NOMO-1 treated with dmso at 0.1 percent for 144 hours (cell line): ENCODE results near the gene ZNF385B.
"Not testable (repeated sequence)": the region's sequence is repeated elsewhere in the genome, so short reads cannot be mapped to it uniquely, and the experiment has no call there.

ENCODE experiments used
- DNase-seq: peaks from one replicate; lab custom pipeline; 2025; ENCODE audit not compliant: unreplicated experiment; lab: John Stamatoyannopoulos, UW

The ZNF385B gene

DNA sequence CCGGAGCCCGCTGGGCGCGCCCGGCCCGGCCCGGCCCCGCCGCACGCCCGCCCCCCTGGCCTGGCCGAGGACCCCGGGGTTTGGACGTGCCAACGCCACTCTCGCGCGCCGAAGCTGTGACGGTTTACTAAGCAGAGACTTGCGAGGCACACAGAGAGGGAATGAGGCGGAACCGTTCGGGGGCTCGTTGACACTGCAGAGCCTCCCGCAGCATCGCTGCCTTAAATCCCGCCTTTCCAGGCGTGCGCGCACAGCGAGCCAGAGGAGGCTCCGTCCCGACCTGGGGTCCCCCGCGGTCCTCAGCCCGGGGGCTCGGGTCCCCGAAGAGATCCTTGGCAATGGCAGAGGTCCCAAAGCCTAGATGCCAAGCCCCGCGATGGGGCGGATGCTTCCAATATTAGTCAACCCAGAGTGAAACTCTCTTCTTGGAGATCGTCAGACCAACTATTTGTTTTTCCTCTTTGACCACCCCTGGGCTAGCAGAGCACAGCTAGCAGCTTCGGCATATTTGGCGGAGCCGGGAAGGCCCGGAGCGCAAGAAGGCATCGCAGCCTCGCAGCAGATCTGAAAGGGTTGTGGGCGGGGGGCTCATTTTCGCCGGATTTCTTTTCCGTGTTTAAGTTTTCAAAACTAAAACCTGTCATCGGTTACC, at the start of gene ZNF385B:
ZNF385B (minus strand) TSS at position 197 of the 652 bp plus-strand sequence.
- DNase-seq = no peak

DNA sequence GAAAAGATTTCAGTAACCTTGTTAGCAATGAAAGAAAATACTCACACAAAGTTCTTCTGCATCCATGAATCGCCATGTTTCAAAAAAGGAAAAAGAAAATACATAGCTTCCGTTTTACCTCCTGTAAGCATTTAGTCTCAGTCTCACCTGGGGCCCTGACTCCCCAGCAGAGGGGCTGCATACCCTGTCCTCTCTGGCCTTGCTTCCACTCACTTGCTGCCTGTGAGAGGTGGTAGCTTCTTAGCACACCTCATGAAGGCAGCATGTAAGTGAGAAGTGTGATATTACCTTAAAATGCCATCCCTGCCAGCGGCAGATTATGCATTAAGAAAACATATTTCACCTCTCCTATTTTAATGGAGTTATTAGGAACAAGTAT, 49.3 kb upstream of the ZNF385B start:
- no peak for DNase-seq

DNA sequence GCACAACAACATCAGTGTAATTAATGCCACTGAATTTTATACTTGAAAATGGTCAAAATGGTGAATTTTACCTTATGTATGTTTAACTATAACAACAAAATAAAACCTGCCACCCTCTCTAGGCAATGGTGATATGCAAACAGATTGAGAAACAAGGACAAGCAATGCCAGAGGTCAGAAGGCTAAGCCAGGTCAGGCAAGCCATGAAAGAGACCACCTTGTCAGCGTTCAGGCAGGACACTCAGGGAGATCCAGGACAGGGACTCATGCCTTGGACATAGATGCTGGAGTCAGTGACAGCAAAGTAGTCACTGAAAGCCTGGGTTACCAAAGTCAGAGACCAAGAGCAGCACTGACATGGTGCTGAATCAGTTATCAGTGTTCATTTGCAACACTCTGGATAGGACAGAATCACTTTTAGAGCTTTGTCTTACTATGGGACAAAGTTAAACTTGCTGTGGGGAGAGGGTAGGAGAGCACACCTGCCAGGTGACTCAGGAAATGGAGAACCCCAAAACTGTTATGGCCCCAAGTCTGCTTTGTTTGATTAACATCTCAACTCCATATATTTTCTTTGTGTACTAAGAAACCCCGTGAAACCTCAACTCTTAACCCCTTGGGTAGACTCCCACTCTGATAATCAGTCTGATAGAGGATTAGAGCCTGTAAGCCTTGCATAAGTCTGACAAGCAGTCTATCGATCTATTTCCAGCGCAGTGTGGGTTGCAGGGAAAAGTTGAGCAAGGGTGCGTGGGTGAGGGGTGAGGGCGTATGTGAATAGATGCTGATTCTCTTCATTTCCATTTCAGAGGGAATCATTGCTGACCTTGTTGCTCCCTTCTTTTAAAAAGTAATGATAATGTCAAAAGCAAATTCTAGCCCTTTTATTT, 48.7 kb upstream of the ZNF385B start:
- no peak for DNase-seq

DNA sequence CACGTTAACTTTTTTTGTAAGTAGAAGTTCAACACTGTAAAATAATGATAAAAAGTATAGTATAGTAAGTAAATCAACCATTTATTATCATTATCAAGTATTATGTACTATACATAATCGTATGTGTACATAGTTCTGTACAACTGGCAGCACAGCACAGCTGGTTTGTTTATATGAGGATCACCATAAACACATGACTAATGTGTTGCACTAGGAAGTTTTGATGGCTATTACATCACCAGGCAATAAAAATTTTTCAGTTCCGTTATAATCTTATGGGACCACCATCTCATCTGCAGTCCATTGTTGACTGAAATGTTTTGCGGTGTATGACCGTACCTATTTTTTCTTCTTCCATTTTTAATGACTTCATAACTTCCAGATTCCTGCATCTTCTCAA, 39.2 kb upstream of the ZNF385B start:
- no peak for DNase-seq

DNA sequence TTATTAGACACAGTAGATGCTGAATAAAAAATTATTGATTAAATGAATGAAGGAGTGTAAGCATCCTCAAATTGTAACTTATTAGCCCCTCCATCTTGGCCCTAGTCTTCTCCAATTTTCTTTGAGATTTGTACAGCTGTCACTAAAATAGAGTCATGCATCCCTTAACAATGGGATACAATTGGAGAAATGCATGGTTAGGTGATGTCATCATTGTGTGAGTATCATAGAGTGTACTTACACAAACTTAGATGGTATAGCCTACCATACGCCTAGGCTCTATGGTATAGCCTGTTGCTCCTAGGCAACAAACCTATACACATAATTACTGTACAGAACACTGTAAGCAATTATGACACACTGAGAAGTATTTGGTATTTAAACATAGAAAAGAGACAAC, 38.3 kb upstream of the ZNF385B start:
- DNase-seq = no peak

DNA sequence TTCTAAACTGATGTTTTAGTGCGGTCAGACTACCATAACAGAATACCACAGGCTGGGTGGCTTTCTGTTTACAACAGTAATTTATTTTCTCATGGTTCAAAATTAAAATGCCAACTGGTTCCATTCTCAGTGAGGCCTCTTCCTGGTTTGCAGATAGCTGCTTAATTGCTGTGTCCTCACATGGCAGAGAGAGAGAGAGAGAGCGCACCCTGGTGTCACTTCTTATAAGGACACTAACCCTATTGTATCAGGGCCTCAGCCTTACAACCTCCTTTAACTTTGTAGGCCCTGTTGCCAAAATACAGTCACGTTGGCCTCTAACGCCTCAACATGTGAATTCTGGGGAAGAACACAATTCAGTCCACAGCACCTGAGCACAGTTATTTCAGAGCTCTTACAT, 37.5 kb upstream of the ZNF385B start:
- no peak for DNase-seq

DNA sequence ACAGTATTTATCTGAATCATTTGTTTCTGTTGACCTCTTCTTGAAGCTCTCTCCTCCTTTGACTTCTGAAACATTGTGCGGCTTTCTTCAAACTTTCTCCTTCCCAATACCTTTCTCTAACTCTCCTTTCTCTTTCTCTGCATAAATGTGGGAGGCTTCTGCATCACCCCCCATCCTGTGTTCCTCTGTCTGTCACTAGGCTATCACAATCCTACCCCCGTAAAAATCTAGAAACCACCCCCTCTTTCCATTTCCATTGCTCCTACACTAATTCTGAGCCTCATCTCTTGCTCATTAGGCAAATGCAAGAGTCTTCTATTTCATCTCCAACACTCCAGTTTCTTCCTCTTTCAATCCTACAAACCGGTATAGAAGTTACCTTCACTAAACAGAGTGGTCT, 32.2 kb upstream of the ZNF385B start:
- DNase-seq = no peak

DNA sequence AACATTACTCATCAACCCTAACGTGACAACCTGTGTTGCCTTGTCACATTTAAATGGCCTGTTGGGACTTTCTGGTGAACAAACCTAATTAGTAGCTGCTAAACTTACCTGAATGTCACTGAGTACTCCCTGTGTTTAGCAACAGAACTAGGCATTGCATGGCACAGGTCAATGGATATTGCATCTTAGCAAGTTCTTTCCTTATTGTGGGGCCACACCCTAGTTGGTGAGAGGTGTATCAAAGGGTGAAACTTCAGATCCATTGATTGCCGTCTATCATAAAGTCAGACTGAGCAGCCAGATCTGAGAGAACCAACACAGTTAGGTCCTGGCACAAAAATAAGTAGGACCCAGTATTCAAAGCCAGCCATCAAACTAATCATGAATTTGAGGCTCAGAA, 29.8 kb upstream of the ZNF385B start:
- DNase-seq = no peak

DNA sequence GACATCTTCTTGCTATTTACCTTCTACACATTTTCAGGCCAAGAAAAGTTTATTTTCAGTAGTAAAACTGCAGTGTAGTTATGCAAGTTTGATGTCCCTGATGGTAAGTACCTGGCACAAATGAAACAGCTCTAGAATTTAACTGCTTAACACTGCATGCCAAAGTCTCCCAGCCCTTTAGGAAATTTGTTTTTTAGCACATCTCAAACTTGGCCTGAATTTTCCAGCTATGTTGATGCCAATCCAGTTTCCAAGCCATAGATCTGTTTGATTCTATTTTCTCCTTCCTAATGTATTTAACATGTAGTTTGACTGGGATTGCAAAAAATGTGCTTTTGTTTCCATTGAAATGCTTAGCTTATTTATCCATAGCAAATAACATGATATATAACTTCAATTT, 29.3 kb upstream of the ZNF385B start:
- no peak for DNase-seq

DNA sequence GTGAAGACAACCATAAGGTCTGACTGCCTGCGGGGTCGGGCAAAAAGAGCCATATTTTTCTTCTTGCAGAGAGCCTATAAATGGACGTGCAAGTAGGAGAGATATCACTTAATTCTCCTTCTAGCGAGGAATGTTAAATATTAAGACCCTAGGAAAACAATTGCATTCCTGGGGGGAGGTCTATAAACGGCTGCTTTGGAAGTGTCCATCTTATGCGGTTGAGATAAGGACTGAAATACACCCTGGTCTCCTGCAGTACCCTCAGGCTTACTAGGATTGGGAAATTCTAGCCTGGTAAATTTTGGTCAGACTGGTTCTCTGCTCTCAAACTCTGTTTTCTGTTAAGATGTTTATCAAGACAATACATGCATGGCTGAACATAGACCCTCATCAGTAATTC, 27.2 kb upstream of the ZNF385B start:
- not testable (repeated sequence) for DNase-seq

DNA sequence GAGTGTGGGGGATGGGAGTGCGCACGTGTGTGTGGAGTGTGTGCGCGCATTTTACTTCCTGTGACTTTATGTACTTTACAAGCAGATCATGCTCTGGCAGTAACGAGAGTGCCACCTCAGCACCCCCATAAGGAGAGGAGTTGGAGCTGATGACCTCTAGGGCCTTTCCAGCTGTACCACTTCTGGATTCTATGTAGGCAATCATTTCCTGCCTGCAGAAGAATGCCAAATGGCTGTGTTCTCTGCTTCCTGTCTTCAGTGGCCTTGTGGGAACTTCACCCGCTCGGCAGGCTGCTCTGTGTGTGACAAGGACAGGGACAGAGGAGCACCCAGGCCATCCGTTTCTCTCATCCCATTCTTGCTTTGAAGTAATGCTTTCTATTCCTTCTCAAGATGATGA, 22.8 kb upstream of the ZNF385B start:
- DNase-seq = no peak

DNA sequence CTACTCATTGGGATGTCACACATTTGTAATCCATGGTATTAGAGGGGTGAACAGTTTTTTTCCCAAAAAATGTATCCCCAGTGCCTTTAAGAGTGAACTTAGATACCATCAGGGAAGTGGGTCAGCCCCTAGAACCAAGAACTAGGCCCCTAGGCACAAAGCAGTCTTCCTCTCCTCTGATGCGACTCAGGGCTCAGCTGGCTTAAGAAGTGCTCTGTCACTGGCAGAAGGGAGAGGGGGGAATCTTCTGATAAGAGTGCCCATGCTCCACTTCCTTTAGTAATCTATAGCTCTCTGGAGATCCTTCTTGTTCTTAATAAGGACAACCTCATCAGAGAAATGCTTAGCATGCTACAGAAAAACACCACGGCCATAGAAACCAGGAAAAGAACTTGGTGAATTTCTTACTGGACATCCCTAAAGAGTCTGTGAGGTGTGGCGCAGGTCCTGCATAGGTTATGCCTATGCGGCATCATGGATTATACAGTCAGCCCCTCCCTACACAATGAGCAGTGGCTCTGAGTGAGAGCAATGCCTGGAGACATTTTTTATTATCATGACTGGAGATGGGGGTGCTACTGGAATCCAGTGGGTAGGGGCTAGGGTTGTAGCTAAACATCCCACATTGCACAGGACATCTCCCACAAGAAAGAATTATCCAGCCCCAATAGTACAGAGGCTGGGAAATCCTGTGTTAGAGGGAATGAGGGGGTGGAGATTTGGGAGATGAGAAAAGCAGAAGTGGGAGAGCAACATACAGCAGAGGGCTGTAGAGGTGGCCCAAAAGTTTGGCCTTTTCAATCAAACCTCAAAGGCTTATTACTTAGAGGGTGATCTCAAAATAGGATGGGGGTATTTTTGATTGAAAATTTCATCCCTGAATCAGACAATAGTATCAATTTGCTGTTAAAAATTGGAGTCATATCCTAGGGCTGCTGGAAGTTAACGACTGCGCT, 21.7 kb upstream of the ZNF385B start:
- no peak for DNase-seq

DNA sequence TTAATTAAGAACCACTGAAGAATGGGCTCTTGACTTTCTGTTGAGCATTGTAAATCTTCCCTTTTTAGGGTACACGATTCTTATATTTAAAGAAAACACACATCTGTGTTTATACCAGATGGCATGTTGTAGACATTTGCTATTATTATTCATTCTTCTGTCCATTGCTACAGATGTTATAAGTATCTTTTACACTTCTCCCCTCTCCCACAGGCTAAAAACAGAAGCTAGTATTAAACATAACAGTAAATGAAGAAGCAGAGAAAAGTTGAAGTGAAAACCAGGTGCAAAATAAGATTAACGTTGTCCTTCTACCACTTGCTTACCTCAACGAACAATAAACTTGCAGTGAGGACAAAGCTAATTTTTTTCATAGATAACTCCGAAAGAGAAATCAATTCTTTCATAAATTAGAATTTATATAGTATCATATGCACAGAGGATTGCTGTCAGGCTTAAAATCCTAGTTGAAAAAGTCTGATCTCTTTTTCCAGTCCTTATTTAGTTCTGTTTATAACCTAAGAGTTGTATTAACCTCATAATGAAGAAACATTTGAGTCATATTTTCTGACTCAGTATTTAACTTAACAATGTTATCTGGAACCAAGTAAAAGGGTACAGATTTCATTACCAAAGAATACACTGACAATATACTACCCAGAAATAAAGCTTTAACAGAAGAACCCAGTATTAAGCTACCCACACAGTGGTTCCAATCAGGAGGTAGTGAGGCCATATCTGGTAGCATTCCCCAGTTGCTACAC, 16.4 kb upstream of the ZNF385B start:
- DNase-seq = no peak

DNA sequence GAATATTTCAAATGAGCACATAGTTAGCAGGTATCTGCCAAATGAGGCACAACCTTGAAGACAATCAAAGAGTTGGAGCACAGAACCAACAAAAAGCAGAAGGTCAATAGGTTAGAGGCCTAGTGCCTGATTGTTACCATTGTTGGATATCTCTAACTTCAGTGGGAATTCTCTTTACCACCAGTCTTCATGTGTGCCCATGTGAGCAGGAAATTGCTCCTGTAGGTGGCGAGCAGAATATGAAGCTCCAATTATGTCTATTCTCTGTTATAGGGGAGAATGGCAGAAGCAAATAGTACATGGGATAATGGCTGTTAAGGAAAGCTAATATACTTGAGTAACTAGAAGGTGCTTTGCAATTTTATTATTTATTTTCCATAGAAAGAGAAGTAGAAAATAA, 14.9 kb upstream of the ZNF385B start:
- DNase-seq = no peak

DNA sequence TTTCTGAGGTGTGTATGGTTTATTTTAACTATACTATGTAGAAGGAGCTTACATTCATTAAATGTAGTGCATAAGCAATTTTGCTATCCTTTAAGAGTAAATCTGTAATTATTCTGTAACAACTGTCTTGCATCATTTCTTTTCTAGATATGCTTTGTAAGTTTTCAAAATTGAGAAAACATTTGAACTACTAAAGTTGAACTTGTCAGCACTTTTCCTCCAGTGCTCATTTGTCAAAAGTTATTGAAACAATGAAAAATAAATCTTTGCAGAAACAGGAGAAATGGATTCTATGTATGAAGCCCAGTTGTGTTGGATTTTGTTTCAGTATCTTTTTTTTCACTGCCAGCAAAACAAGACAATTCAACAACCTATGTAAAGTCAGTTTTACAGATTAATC, 14.5 kb upstream of the ZNF385B start:
- no peak for DNase-seq

DNA sequence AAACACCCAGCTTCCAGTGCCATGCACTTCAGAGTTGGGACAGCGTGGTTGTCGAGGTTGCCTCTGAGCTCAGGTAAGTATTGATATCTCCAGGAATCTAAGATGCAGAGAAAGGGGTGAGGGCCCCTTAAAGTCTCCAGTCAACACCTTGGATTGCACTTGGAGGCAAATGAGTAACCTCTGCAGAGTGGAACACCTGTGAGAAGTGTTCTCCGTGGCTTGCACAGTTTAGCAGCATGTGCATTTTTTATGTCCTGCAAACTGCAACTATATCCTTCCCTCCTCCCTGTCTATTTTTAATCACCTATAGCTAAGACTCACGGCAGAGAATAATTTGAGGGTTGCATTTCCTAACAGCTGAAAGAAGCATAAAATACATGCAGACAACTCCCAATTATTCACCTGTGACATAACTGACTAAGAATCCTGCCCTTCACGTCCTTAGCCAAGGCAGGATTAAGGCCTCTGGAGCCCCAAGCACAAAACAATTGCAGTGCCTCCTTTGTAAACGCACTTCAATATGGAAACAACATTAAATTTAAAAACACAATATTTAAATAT, 1.6 kb upstream of the ZNF385B start:
- DNase-seq = no peak

DNA sequence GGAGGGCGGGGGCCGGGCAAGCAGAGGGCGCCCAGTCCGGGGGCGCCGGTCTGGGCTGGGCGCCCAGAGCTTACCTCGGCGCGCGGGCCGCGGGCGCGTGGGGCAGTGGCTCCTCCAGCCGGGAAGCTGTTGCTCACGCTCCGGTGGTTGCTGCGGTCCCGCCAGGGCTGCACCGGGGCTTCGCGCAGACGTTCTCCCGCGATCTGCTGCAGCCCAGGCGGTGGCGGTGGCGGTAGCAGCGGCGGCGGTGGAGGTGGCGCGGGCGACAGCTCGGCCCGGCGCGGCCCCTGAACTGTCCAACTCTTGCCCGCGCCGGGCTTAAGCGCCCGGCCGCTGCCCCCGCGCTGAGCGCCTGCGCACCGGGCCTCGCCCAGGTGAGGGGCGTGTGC, 391 bp downstream of the ZNF385B start:
- DNase-seq = no peak

DNA sequence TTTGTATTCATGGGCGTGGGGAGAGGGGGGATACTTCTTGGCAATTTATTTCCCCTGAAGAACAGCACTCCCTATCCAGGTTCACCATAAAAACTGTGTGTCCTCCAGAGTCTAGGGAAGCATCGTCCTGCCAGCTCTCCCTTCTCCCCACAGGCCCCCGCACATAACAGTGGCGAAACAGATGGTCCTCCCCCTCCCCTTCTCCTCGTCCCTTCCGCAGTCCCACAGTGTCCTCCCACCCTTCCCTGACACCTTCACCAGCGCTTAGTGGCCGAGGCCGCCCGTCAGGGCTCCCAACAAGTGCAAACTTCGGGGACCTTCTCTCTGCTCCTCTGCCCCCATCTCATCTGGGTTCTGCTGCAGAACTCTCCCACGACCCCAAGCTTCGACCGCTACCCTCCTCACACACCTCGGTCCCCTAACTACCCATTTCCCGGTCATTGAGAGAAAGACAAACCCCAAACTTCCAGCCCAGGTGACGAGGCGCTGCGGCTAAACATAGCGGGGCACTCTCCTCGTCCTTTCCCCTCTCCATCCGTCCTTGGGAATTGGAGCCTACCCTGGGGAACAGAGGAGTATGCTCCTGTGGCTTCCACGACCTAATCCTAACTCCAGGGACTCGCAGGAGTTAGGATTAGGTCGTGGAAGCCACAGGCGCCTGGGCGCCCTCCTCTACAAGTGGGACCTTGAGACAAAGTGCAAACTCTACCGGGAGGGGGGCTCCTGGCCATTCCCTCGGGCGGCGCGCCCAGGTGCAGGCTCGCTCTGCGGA, 971 bp downstream of the ZNF385B start:
- DNase-seq = no peak

DNA sequence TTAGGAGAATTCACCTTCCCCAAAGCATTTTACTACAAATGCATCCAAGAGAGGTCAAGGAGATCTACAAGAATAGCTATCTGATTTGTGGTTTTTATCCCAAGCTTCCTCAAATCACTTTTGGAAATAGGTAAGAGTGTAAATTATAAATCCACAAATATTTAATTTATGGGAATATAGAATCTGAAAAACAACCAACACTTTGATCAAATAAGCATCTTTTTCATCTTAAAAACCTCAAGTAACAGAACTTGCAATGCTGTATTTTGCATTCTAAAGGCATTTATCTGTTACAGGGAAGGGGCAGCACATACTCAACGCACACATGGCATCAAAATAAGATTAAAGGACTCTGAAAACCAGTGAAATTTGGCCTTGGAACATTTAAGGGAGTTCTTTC, 1.9 kb downstream of the ZNF385B start:
- DNase-seq = no peak

DNA sequence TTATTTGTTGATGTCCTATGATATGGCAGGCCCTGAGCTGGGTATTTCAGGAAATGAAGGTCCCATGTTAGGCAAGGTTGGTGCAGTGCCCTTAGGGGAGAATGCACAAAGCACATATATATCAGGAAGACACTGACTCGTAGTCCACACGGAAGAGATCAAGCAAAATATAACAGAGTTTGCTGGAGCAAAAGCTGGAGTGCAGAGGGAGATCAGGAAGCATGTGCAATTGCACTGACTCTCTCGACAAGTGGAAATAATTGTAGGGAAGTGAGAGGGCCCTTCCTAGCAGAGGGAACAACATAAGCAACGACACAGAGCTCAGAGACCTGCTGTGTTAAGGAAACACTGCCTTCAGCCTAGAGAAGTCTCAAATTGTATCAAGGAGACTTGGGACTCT, 4.2 kb downstream of the ZNF385B start:
- no peak for DNase-seq
